HG03066 (cell line): ENCODE measurements around the gene PRADC1.
"Not testable (repeated sequence)": the region's sequence is repeated elsewhere in the genome, so short reads cannot be mapped to it uniquely, and the experiment has no call there.

Experiments used
- ATAC-seq: cut with Tn5 transposase; IDR thresholded peaks from one replicate; pipeline ENCODE4 v1.9.1; 2021; ENCODE audit warnings: low read depth; ENCODE audit not compliant: unreplicated experiment

PRADC1 gene

DNA sequence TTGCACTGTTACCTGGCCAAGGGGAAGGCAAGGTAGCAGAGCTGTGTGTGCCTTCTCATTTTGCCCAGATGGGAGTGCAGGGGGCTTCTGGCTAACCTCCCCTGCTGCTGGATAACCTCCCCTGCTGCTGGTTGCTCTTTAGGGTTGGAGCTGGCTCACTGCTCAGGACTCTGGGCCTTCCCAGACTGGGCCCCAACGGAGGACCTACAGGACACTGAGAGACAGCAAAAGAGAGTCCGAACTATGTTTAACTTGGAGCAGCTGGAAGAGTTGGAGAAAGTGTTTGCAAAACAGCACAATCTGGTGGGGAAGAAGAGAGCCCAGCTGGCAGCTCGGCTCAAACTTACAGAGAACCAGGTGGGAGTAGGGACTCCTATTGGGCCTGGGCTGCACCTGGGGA, 24.8 kb downstream of the PRADC1 start:
- no peak for ATAC-seq

DNA sequence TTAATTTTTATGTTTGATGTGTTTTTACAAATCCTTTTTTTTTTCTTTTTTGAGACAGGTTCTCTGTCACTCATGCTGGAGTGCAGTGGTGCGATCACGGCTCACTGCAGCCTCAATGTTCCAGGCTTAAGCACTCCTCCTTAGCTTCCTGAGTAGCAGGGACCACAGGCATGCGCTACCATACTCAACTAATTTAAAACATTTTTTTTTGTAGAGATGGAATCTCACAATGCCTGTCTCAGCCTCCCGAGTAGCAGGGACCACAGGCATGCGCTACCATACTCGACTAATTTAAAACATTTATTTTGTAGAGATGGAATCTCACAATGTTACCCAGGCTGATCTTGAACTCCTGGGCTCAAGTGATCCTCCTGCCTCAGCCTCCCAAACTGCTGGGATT, 27.4 kb downstream of the PRADC1 start:
- no peak for ATAC-seq

DNA sequence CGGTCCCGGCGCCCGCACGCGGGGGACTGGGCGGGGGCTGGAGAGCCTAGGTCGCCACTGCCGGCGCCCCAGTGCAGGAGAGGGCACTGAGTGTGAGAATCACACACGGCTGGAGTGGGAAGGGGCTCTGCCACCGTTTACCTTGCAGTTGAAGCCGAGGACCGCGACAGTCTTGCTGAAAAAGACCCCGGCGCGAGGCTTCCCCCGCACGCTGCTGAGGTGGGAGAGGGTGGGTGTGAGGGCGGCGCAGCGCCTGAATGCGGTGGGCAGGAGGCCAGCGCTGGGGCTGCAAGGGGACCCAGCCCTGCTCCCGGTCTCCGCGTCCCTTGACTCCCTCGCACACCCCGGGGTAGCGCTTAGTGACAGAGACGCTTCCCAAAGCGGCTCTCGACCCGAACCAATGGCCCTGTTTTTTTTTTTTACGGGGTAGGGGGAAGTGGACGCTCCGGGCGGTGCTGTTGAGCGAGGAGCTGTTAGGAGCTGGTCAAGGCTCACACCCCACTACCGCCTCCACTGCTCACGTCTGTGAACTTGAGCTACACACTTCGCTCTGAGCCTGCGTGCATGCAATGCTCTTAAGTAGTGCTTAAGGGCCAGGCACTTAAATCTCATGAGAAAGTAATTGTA, 29.9 kb downstream of the PRADC1 start:
- no peak for ATAC-seq

DNA sequence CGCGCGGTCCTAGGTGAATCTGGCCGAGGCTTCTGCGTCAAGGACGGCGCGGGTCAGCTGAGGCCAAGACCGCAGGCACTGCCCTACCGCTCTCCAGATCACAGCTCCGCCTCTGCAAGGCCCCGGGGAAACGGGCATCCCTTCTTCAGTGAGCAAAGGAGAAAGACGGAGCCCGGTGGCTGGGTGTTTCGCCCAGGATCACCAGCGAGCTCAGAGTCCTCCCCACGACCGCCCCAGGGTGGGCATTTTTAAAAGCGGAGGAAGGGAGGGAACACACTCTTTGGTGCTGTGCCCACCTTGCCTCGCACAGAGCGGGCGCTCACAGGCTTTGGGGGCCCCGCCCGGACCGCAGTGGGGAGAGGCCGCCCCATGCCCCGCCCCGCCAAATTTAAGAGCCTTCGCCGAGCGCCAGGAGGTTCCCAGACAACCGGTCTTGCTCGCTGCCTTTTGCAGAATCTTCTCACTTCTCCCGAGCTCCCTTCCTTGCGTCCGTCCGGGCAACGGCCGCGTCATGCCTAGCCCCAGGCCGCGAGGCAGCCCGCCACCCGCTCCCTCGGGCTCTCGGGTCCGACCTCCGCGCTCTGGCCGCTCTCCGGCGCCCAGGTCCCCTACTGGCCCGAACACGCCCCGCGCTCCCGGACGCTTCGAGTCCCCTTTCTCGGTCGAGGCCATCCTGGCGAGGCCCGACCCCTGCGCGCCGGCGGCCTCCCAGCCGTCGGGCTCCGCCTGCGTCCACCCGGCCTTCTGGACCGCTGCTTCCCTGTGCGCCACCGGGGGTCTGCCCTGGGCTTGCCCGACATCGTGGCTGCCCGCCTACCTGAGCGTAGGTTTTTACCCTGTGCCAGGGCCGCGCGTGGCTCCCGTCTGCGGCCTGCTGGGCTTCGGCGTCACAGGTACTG, 30.6 kb downstream of the PRADC1 start, which contains the start of gene NOTO:
Gene NOTO, plus strand, starts transcription at position 419 of the 899 bp plus-strand sequence. Its CDS starts 93 bp downstream, at position 512.
- ATAC-seq, result no peak

DNA sequence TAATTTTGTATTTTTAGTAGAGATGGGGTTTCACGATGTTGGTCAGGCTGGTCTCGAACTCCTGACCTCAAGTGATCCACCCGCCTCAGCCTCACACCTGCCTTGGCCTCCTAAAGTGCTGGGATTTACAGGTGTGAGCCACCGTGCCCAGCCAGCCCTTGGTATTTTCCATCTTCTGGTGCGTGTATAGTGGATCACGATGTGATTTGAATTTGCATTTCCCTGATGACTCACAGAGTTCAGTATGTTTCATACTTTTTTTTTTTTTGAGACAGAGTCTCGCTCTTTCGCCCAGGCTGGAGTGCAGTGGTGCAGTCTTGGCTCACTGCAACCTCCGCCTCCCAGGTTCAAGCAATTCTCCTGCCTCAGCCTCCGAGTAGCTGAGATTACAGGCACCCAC, 32.8 kb downstream of the PRADC1 start:
- not testable (repeated sequence) for ATAC-seq

DNA sequence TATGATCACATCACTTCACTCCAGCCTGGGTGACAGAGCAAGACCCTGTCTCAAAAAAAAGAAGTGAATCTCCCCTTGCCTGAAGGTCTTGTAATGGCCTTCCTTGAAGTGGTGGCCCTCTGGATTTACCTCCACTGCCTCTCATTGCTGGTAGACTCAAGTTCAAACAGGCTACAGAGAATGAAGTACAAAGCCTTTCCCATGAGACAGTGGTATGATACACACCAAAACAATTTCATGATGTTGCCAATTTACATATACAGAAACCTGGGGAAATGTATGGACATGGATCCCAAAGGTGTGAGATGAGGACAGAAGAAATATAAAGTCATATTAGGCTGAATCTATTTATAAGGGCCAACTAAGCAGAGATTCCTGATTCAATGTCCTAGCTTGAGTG, 35.5 kb downstream of the PRADC1 start:
- no peak for ATAC-seq

DNA sequence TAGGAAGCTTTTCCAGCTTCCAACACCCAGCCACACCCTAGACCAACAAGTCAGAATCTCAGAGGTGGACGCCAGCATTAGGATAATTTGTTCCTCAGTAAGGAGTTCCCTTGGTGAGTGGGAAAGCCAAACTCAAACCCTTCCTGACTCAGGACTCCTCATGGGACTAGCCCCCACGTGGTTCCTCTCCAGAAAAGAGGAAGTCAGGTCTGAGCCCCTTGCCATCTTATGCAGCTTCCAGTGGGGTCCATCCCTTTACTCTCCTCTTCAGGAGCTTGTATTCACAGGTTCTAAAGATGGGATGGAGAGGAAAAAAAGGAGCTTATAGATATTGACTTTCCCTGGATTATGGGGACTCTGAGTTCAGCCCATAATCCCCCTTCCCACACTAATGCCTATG, 45.5 kb downstream of the PRADC1 start:
- no peak for ATAC-seq

DNA sequence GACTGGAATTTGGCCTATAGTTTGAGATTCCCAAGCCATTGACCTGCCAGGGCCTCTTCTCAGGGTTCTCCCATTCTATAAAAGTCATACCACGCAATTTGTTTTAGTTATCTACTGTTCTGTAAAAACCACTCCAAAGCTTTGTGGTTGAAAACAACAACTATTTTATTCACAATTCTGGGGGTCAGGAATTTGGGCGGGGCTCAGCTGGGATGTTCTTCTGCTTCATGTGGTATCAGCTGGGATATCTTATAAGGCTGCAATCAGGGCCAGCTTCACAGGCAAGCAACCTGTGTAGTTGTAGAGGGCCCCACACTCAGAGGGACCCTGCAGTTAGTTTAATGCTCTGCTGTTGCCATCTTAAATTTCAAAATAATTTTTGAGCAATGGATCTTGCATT, 47.1 kb downstream of the PRADC1 start:
- ATAC-seq, result no peak
